Natural killer cell (primary cell): ENCODE results near the gene SNED1. TPM values are rescaled to one million over a fixed set of nuclear protein-coding genes. Genes with fewer than 3 reads are reported as not detected.

Experiments
- ATAC-seq, 3 donors: fragments of 150-1000 bp in 2 of 3; fragments of 200-7000 bp in 1 of 3; cut with Tn5 transposase; 1 replicate in 1 of 3; 2 replicates in 2 of 3; pipeline ENCODE4 v1.10.0; 2021; ENCODE audit warnings: mild to moderate bottlenecking in 2 of 3, moderate library complexity in 2 of 3
- DNase-seq, 2 donors: peaks; one replicate each; pipeline versions ENCODE4 v3.0.0 to v3.0.0-alpha.2; 2013 to 2021; ENCODE audit warnings: mixed read lengths in 1 of 2
- H3K27ac ChIP-seq: one replicate; pipeline ENCODE4 v1.5.1; 2013; ENCODE audit warnings: mild to moderate bottlenecking, low read length
- H3K27me3 ChIP-seq: one replicate; pipeline ENCODE4 v1.6.1; 2013; ENCODE audit warnings: low read length; ENCODE audit not compliant: control insufficient read depth, insufficient read depth
- H3K36me3 ChIP-seq: one replicate; pipeline ENCODE4 v1.6.1; 2013; ENCODE audit warnings: low read length; ENCODE audit not compliant: control insufficient read depth, insufficient read depth
- H3K4me1 ChIP-seq: one replicate; pipeline ENCODE4 v1.6.1; 2013; ENCODE audit warnings: low read length; ENCODE audit not compliant: control insufficient read depth, insufficient read depth
- H3K4me3 ChIP-seq: one replicate; pipeline ENCODE4 v1.5.1; 2013; ENCODE audit warnings: low read length
- H3K9me3 ChIP-seq: one replicate; pipeline ENCODE4 v1.6.1; 2013; ENCODE audit warnings: low read length; ENCODE audit not compliant: control insufficient read depth, insufficient read depth
- H3K27ac Mint-ChIP-seq, 2 donors: one replicate each; pipeline ENCODE4 v1.8.0; 2022; ENCODE audit warnings: mild to moderate bottlenecking in 2 of 2, mixed read lengths in 2 of 2, moderate library complexity in 1 of 2
- H3K27me3 Mint-ChIP-seq, 2 donors: one replicate each; pipeline ENCODE4 v1.8.0; 2022; ENCODE audit warnings: low read depth in 2 of 2, mixed read lengths in 2 of 2
- H3K36me3 Mint-ChIP-seq: one replicate; pipeline ENCODE4 v1.8.0; 2022; ENCODE audit warnings: mixed read lengths
- H3K4me1 Mint-ChIP-seq, 2 donors: one replicate each; pipeline ENCODE4 v1.8.0; 2022; ENCODE audit warnings: mixed read lengths in 2 of 2
- H3K4me3 Mint-ChIP-seq: one replicate; pipeline ENCODE4 v1.8.0; 2022; ENCODE audit warnings: mild to moderate bottlenecking, moderate library complexity, mixed read lengths
- H3K9me3 Mint-ChIP-seq, 2 donors: one replicate each; pipeline ENCODE4 v1.8.0; 2022; ENCODE audit warnings: mixed read lengths in 2 of 2
- WGBS: methylation state at CpG from one replicate; pipeline ENCODE4 v1.1.7; 2013; ENCODE audit warnings: missing lambda C conversion rate; ENCODE audit not compliant: insufficient coverage; 5-methylcytosine and 5-hydroxymethylcytosine counted together
- intact Hi-C: fragments of 100-400 bp; cut with micrococcal nuclease; formaldehyde crosslinking; loops from one replicate; pipeline ENCODE4 v1.14.2; 2022
- total RNA-seq, 4 donors: library from RNA; stranded (reverse); fragments of 120-200 nt in 1 of 4; gene quantifications; one replicate each; pipeline versions ENCODE4 v1.2.3 to v1.2.4, GENCODE V29; 2013 to 2022
- TF ChIP-seq, protein P1 (sequence below): fragments of 200-600 bp; IDR thresholded peaks from one replicate; pipeline ENCODE4 v1.8.0; 2022; ENCODE audit warnings: antibody characterized with exemption

The SNED1 gene
- total RNA-seq, 3 donors from 2014 or later (not counting 1 experiment from before 2014, with no cell fraction given): 0.97 to 4.9 (median 2.5) TPM

- H3K27me3 Mint-ChIP-seq: peaks cover 3 to 21% of the 10 kb centered on the region in 2 donors
- no peak overlapping the region for H3K4me3 Mint-ChIP-seq
- DNase-seq (no peak), ATAC-seq (no peak)
- H3K4me1 Mint-ChIP-seq: no peaks in the 10 kb centered on the region
- WGBS: 84% methylated on average over 5 of the region's 6 CpGs
- intact Hi-C loops: no loop called here
- no peaks in the 10 kb centered on the region for H3K36me3 Mint-ChIP-seq
- Histone ChIP-seq H3K4me1 (no peaks in the 10 kb centered on the region), H3K27me3 (no peaks in the 10 kb centered on the region), H3K27ac (no peak overlapping the region), H3K4me3 (no peak overlapping the region), H3K9me3 (no peaks in the 10 kb centered on the region), H3K36me3 (no peaks in the 10 kb centered on the region)
- H3K27ac Mint-ChIP-seq: no peak overlapping the region
- H3K9me3 Mint-ChIP-seq: no peaks in the 10 kb centered on the region
- TF ChIP-seq, protein P1, sequence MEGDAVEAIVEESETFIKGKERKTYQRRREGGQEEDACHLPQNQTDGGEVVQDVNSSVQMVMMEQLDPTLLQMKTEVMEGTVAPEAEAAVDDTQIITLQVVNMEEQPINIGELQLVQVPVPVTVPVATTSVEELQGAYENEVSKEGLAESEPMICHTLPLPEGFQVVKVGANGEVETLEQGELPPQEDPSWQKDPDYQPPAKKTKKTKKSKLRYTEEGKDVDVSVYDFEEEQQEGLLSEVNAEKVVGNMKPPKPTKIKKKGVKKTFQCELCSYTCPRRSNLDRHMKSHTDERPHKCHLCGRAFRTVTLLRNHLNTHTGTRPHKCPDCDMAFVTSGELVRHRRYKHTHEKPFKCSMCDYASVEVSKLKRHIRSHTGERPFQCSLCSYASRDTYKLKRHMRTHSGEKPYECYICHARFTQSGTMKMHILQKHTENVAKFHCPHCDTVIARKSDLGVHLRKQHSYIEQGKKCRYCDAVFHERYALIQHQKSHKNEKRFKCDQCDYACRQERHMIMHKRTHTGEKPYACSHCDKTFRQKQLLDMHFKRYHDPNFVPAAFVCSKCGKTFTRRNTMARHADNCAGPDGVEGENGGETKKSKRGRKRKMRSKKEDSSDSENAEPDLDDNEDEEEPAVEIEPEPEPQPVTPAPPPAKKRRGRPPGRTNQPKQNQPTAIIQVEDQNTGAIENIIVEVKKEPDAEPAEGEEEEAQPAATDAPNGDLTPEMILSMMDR: no peak
These were observed 49.0 kb downstream of the SNED1 start for GRCh38 chr2:241047253-241048010.

DNA sequence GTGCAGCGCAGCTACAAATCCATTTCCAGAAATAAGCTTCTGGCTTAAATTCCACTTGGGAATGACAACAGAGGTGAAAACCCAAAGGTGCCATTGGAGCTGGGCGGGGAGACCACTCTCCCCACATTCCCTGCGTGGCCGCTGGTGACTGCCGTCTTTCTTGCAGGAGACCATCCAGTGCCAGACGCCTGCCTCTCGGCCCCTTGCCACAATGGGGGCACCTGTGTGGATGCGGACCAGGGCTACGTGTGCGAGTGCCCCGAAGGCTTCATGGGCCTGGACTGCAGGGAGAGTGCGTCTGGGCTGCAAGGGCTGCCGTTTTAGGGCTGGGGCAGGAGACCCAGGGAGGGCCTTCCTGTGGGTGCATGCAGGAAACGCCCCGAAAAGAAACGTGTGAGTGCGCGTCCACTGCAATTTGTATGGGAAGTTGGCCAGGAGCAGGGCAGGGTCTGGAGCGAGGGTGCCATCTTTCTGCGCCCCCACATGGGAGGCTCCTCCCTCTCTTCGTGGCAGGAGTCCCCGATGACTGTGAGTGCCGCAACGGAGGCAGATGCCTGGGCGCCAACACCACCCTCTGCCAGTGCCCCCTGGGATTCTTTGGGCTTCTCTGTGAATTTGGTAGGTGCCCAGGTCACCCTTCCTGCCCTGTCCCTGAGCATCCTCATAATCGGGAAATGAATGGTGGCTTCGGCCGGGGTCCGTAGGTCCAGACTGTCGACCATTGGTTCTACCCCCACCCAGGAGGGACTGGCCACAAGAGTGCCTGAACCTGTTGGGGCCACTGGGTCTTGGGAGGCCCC is 49.9 kb downstream of the SNED1 start:
- H3K36me3 ChIP-seq: no peaks in the 10 kb centered on the region

DNA sequence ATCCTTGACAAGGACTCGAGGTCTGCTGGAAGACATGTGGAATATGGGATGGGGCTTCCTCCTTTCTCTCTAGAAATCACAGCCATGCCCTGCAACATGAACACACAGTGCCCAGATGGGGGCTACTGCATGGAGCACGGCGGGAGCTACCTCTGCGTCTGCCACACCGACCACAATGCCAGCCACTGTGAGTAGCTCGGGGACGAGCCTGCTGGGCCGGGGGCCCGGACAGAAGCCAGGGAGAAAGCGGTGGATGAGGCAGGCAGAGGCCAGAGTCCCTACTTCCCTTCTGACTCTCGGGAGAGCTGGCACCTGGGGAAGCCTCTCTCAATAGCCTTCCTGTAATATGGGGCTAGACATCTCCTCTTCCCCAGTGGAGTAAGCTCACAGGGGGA is 50.5 kb downstream of the SNED1 start:
- no peak overlapping the region for H3K27ac Mint-ChIP-seq
- no peaks in the 10 kb centered on the region for H3K36me3 ChIP-seq
- H3K36me3 Mint-ChIP-seq: no peaks in the 10 kb centered on the region
- ATAC-seq (no peak), DNase-seq (no peak)
- no peak overlapping the region for H3K4me3 Mint-ChIP-seq
- TF ChIP-seq, protein P1: no peak
- H3K9me3 ChIP-seq: no peaks in the 10 kb centered on the region
- H3K27ac ChIP-seq: no peak overlapping the region
- no peaks in the 10 kb centered on the region for H3K27me3 ChIP-seq
- no peak overlapping the region for H3K4me3 ChIP-seq
- H3K4me1 ChIP-seq: no peaks in the 10 kb centered on the region
- H3K9me3 Mint-ChIP-seq: no peaks in the 10 kb centered on the region
- WGBS: 93% methylated on average over 11 of the region's 11 CpGs
- intact Hi-C loops: no loop called here
- H3K27me3 Mint-ChIP-seq: peaks cover 0 to 6% of the 10 kb centered on the region in 2 donors
- H3K4me1 Mint-ChIP-seq: no peaks in the 10 kb centered on the region

More for the DNA sequence above, 49.9 kb downstream of the SNED1 start:
- H3K27ac Mint-ChIP-seq: no peak overlapping the region
- no peaks in the 10 kb centered on the region for H3K4me1 Mint-ChIP-seq
- no peaks in the 10 kb centered on the region for H3K9me3 Mint-ChIP-seq
- Histone ChIP-seq H3K4me3 (no peak overlapping the region), H3K27me3 (no peaks in the 10 kb centered on the region), H3K27ac (no peak overlapping the region), H3K9me3 (no peaks in the 10 kb centered on the region), H3K4me1 (no peaks in the 10 kb centered on the region)
- no peak for ATAC-seq
- TF ChIP-seq, protein P1: no peak
- no peak for DNase-seq
- intact Hi-C loops: no loop called here
- WGBS: 92% methylated on average over 30 of the region's 30 CpGs
- peaks cover 0 to 12% of the 10 kb centered on the region in 2 donors for H3K27me3 Mint-ChIP-seq
- H3K36me3 Mint-ChIP-seq: no peaks in the 10 kb centered on the region
- H3K4me3 Mint-ChIP-seq: no peak overlapping the region
